T1000 (cell line): Measurements from ENCODE around the gene BRMS1L.
"Not testable (repeated sequence)": the region's sequence is repeated elsewhere in the genome, so short reads cannot be mapped to it uniquely, and the experiment has no call there.

Experiments
- DNase-seq: peaks from one replicate; lab custom pipeline; 2025; ENCODE audit warnings: mixed read lengths; lab: John Stamatoyannopoulos, UW

Gene BRMS1L

DNA sequence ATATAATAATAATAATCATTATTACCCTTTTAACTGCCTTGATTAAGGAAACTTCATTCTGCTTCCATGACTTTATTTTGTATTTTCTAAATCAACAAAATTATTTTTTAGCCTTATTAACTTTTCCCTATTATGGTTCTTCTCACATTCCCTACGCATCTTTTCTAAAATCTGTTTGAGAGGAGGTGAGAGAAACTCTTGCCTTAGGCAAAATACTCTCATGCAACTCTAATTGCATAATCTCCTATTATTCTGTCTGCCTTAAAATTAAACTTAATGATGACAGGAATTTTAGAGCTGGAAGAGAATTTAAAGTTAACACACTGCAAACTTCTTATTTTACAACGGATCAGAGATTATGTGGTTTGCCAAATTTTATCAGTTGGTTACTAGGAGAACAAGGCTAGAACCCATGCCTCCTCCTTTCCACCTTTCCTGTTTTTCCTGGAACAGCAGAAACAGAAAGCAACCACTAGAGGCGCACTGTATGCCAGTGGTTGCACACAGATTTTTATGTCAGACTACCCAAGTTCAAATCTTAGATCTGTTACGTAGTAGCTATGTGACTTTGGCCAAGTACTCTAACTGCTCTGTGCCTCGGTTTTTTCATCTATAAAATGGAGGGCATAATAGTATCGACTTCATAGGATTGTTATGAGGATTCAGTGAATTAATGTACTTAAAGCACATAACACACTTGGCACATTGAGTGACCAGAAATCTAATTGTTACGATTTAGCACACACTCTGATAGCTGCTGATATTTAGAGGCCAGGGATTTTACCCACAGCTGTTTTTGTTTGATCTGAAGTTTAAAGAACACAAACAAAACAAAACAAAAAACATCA is 4.3 kb upstream of the BRMS1L start:
- no peak for DNase-seq

DNA sequence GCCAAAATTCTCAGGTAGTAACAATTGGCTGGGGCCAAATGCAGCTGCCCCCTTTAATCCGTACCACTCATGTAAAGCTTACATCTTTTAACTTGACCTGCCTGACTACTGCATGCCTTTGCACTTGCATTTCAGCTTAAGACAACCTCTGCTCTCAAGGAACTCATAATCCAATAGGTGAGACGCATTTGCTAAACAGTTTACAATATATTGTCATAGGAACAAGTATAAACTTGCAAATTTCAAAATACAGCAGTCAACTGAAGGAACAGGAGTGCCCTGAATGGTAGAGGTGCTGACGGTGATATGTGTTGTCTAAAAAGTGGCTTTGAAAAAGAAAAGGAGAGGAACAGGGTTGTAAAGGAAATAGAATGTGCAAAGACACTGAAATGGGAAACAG is 3.6 kb upstream of the BRMS1L start:
- DNase-seq, result no peak

DNA sequence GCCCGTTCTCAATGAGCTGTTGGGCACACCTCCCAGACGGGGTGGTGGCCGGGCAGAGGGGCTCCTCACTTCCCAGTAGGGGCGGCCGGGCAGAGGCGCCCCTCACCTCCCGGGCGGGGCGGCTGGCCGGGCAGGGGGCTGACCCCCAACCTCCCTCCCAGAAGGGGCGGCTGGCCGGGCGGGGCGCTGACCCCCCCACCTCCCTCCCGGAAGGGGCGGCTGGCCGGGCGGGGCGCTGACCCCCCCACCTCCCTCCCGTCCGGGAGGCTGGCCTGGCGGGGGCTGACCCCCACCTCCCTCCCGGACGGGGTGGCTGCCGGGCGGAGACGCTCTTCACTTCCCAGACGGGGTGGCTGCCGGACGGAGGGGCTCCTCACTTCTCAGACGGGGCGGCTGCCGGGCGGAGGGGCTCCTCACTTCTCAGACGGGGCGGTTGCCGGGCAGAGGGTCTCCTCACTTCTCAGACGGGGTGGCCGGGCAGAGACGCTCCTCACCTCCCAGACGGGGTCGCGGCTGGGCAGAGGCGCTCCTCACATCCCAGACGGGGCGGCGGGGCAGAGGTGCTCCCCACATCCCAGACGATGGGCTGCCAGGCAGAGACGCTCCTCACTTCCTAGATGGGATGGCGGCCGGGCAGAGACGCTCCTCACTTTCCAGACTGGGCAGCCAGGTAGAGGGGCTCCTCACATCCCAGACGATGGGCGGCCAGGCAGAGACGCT is 1.5 kb upstream of the BRMS1L start:
- not testable (repeated sequence) for DNase-seq

DNA sequence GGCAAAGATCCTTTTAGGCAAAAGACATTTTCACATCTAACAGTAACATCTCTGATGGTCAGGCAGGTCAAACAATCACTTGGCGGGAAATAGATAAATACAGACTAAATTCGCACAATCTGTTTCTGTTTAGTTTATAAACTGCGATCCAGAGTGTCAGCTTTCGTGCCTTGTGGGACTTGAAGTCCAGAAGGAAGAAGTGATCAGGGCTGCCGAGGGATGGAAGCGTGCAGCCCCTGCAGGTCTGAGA is 245 bp upstream of the BRMS1L start:
- no peak for DNase-seq

DNA sequence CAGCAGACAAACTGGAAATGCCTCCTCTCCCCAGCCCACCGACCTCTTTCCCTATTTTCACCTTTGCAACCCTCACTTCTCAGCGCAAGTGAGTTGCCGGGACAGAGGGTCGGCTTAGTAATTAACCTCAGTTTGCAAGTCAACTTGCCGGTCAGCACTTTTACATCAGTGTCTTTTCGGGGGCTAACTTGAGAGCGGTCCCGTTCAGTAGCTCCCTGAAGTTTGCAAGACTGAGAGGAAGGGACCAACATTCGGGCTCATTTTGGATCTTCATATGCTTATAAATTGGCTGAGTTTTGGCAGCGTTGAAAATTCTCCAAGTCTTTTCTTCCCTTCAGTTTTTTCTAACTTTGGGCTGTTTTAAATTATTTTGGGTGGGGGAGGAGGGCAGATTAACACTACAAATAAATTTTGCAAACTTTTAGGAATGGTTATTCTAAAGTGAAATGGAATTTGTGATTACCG is 846 bp downstream of the BRMS1L start:
- DNase-seq, result no peak

DNA sequence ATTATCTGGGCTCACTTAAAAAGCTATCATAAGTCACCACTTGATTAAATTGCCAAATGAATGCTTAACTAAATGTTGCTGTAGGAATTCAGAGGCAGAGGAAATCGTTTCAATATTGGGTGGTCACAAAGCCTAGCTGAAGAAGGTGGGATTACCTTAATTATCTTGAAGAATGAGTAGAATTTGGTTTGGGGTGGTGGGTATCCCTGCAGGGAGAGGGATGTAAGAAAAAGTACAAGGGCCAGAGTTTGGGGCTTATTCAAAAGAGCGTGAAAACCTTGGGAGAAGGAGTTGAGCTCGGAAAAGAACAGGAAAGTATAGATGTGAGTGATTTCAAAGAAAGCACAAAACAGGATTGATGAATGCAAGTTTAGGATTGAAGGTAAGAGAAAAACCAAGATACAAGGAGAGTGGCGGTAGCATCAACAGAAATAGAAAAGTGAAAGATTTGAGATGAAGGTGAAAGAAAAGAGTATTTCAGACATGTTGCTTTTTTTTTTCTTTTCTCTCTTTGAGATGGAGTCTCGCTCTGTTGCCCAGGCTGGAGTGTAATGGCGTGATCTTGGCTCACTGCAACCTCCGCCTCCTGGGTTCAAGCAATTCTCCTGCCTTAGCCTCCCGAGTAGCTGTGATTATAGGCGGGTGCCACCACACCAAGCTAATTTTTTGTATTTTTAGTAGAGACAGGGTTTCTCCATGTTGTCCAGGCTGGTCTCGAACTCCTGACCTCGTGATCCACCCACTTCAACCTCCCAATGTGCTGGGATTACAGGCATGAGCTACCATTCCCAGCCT is 1.7 kb downstream of the BRMS1L start:
- DNase-seq, result no peak

DNA sequence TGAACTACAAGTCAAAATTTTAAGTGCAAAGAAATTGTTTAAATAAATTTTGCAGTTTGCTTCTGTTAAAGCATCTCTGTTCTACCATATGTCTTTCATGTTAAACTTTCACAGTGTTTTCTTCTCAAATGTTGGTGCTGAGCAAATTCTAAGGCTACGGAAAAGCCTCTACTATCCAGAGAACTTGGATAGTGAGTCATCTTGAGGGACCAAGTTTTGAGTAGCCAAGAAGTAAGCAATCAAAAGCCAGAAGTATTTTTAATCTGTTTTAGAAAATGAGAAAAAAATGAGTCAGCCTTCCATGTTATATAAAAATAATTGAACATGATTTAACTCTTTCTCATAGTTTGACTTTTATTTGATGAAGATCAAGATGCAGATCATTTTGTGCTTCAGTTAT is 3.3 kb downstream of the BRMS1L start:
- DNase-seq, result no peak

DNA sequence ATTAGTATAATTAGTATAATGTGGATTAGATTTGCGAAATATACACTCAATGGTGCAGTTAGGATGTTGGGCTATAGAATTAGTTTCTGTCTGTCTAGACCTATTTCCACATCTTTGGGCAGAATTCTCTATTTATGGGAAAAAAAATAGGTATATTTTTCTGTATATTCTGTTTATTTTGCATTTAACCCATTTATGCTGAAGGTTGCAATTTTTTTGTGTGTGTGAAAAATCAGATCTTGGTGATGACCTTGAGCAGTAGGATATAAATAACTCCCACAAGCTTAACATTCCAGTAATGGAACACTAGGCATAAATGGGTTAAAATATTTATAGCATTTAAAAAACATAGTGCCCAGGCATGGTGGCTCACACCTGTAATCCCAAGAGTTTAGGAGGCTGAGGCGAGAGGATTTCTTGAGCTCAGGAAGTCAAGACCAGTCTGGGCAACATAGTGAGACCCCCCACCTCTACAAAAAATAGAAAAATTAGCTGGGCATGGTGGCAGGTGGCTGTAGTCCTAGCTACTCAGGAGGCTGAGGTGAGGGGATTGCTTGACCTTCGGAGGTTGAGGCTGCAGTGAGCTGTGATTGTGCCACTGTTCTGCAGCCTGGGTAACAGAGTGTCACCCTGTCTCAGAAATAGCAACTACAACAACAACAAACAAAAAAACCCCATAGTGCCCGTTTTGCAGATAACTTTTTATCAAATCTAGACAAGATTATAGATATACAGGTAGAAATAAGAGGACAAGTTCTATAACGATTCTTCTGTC is 9.3 kb downstream of the BRMS1L start:
- DNase-seq, result no peak

DNA sequence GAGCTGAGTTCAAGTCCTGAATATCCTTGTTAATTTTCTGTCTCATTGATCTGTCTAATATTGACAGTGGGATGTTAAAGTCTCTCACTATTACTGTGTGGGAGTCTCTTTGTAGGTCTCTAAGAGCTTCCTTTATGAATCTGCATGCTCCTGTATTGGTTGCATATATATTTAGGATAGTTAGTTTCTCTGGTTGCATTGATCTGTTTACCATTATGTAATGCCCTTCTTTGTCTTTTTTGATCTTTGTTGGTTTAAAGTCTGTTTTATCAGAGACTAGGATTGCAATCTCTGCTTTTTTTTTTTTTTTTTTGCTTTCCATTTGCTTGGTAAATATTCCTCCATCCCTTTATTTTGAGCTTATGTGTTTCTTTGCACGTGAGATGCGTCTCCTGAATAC is 15.6 kb downstream of the BRMS1L start:
- not testable (repeated sequence) for DNase-seq

DNA sequence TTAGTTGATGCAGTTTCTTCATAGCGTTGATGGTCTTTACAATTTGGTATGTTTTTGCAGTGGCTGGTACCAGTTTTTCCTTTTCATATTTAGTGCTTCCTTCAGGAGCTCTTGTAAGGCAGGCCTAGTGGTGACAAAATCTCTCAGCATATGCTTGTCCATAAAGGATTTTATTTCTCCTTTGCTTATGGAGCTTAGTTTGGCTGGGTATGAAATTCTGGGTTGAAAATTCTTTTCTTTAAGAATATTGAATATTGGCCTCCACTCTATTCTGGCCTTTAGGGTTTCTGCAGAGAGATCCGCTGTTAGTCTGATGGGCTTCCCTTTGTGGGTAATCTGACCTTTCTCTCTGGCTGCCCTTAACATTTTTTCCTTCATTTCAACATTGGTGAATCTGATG is 16.1 kb downstream of the BRMS1L start:
- not testable (repeated sequence) for DNase-seq

DNA sequence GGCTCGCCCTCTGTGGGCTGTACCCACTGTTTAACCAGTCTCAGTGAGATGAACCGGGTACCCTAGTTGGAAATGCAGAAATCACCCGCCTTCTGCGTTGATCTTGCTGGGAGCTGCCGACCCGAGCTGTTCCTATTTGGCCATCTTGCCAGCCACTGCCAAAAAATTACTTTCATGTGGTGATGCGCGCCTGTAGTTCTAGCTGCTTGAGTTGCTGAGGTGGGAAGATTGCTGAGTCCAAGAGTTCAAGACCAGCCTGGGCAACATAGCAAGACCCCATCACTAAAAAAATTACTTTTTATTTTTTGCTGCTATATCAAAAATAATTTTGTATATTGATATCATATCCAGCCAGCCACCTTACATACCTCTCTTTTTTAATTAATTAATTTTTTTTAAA is 18.4 kb downstream of the BRMS1L start:
- no peak for DNase-seq

DNA sequence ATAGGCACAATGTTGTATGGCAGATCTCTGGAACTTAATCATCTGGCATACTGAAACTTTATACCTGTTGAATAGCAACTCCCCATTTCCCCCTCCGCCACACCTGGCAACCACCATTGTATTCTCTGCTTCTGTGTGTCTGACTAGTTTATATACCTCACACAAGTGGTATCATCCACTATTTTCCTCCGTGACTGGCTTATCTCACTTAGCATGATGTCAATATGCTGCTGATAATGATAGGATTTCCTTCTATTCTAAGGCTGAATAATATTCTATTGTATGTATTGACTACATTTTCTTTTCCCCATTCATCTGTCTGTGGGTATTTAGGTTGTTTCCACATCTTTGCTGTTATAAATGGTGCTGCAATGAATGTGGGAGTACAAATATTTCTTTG is 21.5 kb downstream of the BRMS1L start:
- no peak for DNase-seq

DNA sequence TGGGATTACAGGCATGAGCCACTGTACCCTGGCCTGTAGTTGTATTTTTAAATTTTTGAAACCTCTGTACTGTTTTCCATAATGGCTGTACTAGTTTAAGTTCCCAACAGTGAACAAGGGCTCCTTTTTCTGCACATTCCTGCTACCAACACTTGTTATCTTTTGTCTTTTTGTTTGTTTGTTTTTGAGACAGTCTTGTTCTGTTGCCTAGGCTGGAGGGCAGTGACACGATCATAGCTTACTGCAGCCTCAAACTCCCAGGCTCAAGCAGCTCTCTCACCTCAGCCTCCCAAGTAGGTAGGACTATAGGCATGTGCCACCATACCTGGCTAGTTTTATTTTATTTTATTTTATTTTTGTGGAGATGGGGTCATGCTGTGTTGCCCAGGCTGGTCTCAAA is 23.0 kb downstream of the BRMS1L start:
- DNase-seq, result no peak

DNA sequence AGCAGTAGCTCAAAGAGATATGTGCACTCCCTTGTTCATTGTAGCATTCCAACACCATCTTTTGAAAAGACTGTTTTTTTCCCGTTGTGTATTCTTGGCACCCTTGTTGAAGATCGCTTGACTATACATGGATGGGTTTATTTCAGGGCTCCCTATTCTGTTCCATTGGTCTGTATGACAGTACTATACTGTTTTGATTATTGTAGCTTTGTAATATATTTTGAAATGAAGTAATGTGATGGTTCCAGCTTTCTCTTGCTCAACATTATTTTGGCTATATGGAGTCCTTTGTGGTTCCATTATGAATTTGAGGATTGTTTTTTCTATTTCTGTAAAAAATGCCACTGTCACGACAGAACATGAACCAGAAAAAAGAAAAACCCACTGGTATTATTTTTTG is 25.7 kb downstream of the BRMS1L start:
- DNase-seq, result no peak

DNA sequence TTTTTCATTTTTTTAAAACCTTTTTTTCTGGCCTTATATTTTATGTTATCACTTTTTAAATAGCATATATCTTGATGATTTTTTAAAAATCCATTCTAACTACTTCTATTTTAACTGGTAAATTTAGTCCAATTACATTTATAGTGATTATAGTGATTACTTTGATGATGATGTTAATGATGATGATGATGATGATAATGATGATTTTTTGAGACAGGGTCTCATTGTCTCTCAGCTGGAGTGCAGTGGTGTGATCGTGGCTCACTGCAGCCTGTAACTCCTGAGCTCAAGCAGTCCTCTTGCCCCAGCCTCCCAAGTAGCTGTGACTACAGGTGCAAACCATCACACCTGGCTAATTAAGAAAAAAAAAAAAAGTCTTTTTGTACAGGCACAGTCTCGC is 27.1 kb downstream of the BRMS1L start:
- DNase-seq, result no peak

DNA sequence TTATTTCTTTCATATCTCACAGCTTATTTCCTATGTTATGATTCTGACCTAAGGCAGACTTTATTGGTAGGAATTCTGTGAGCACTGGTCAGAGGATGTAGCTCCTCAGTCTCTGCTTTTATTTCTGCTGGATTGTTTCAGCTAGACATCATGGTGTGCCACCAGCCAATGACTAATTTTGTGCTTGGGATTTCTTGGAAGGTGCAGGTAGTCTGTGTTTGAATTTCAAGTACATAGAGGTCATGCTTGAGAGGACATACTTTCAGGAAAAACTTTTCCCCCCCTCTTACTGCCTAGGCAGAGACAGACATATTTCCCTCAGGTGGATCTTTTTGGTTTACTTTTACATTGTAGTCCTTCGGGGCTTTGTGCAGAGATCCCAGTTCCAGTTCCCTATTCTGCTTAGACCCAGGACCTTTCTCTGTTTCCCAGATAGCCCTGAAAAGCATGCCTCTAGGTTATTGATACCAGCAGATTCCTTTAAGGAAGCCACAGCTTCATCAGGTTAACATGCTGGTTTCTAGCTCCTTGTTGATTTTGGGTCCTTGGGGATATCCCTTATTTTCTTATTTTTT is 28.6 kb downstream of the BRMS1L start:
- no peak for DNase-seq

DNA sequence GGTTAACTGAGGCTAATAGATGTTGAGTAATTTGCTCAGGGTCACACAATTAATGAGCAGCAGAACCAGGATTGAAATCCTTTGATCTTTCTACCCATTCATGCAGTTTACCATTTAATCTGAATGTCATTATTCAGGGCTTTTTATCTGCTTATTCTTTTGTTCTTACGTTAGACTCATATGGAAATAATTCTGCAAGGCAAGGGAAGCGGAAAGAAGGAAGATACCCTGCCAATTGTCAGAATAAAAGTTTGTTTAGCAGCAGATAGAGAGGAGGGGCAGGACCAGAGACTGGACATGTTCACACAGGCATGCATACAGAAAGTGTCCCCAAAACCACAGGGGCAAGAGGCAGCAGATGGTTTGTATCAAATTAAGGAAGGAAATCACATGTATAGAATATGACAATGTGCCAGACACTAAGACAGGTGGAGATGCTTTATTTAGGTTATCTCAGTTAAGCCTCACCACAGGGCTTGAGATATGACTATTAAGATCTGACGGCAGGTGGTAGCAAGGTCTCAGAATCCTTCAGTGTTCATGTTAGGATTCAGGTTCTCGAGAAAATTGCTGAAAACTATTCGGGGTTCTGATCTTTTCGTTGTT is 29.8 kb downstream of the BRMS1L start:
- no peak for DNase-seq

DNA sequence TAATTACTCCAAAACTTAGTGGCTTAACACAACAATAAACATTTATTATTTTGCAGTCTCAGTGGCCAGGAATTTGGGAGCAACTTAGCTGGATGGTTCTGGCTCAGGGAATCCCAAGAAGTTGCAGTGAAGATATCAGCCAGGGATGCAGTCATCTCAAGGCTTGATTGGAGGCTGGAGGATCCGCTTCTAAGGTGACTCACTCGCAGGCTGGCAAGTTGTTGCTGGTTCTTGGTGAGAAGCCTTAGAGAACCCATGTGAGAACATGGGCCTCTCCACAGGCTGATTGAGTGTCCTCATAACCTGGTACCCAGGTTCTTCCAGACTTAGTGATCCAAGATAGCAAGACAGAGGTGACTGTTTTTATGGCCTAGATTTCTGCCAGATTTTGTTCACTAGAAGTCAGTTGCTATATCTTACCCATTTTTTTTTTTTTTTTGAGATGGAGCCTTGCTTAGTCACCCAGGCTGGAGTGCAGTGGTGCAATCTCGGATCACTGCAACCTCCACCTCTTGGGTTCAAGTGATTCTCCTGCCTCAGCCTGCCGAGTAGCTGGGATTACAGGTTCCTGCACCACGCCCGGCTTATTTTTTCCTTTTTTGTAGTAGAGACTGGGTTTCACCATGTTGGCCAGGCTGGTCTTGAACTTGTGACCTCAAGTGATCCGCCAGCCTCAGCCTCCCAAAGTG is 32.5 kb downstream of the BRMS1L start:
- no peak for DNase-seq

DNA sequence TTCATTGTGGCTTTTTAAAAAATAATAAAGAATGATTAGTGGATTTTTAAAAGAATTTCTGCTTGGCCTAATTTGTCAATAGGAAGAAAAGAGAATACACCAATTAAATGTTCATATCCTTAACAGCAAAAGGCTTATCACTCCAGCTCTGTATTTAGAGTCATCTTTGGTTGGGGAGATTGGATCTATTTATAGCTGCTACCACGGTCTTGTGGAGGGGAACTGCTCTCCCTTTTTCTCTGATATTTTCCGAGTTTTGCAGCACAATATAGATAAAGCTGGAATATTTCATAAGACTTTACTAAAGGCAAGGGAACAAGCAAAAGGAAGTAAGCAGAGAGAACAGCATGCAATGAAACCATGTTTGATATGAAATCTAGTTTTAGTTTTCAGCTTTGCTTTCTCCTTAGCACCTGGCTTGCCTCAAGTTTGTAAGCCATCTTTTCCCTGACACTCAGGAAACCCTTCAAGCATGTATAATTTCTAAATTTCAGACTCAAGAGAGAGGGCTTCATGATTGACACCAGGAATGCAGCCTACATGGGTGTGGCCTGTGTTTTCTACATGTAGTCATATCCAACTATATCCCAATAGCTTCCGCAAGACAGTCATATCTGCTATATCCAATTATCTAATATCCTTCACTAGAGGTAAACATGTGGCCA is 35.2 kb downstream of the BRMS1L start:
- DNase-seq, result no peak
